Vagina (tissue), 2 donors: ENCODE data around the gene TRAPPC14.

ENCODE experiments used
- CTCF ChIP-seq, 3 experiments: fragments of 450-650 bp in 2 of 3; fragments of 200-600 bp in 1 of 3; sonication (generic) in 1 of 3; IDR thresholded peaks; one replicate each; pipeline ENCODE4 v1.5.1; 2017 to 2019; ENCODE audit warnings: antibody characterized with exemption in 3 of 3, mild to moderate bottlenecking in 2 of 3, moderate library complexity in 2 of 3
- POLR2A ChIP-seq, 2 donors: fragments of 450-650 bp; IDR thresholded peaks; one replicate each; pipeline ENCODE4 v1.6.1; 2017; ENCODE audit warnings: antibody characterized with exemption in 2 of 2, mild to moderate bottlenecking in 2 of 2, moderate library complexity in 2 of 2
- POLR2AphosphoS5 ChIP-seq, 2 donors: sonication (generic); formaldehyde crosslinking; IDR thresholded peaks; one replicate each; pipeline ENCODE4 v1.9.0; 2017; ENCODE audit warnings: antibody characterized with exemption in 2 of 2, mild to moderate bottlenecking in 2 of 2, low read depth in 1 of 2; ENCODE audit not compliant: insufficient read depth in 1 of 2

DNA sequence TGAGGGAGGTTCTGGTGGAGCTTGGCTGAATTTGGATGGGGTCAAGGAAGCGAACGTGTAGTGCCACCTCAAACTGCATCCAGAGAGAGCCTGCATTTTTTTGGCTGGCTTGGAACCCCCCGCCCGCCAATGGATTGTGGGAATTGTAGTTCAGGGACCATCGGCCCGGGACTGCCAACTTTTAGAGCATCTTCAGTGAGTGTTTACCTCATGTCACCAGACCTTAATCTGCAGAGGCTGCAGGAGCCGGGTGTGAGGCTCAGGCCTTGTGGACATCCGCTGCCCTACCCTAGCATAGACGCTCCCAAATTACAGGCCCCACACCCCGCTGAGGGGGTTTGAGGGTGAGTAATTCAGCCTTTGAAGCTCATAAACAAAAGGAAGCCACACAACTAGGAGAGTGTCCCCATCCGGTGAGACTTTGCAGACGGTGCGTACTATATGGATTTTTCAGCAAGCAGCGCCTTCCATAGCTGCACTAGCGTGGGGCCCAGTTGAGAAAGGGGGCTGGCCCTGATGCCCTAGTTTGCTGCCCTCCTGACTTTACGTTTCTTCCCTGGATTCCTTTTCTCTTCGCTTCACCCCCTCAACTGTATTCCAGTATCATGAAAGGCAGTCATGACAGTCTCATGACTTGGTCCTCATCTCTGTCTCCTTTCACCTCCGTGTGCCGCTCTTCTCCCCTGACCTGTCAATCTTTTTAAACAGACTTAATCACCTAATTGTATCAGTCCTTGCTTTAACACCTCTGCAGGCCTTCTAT is 38.4 kb downstream of the TRAPPC14 start:
- TF ChIP-seq CTCF (IDR thresholded peaks at IDR 0.05) (no peak), POLR2A (IDR thresholded peaks at IDR 0.05) (no peak), POLR2AphosphoS5 (IDR thresholded peaks at IDR 0.05; ENCODE audit: insufficient read depth in 1 of 2, low read depth in 1 of 2) (no peak)
